ENCODE measurements around the gene OXT. TPM values are rescaled to one million over a fixed set of nuclear protein-coding genes. Genes with fewer than 3 reads are reported as not detected.

The OXT gene
- total and polyA plus RNA-seq, 2 of the 4 experiments (the other 2 are of a cell fraction), result not detected

DNA sequence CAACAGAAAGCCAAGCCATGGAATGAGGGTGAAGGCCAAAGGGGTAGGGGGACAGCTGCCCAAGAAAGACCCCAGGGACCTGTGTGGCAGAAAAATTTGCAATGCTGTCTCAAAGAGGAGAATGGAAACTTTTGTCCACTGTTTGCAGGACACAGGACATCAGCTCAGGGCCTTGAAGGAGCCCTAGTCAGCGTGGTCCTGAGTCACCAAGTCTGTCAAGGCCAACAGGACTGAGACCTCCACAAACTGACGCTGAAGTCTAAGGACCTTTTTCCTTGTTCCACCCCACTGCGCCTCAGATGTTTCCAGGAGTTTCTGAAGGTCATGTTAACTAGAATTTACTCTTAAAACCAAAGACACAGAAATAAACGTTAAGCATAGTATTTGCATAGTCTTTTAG lies 44.9 kb downstream of the OXT start:
- Histone ChIP-seq H2AK5ac (ENCODE audit: low read depth, low read length) (no peak overlapping the region), H4K91ac (ENCODE audit: insufficient read depth, low read depth, low read length) (no peak overlapping the region), H3K56ac (ENCODE audit: extremely low read depth, insufficient read depth, low read length) (no peak overlapping the region), H4K5ac (ENCODE audit: low read depth, low read length) (no peak overlapping the region), H3K9me3 (ENCODE audit: control insufficient read depth, insufficient read depth, low read length) (no peaks in the 10 kb centered on the region), H3K27ac (ENCODE audit: insufficient read depth, low read length) (no peak overlapping the region), H2BK20ac (ENCODE audit: low read depth, low read length) (no peak overlapping the region), H3K23ac (ENCODE audit: low read depth, low read length) (no peak overlapping the region), H2BK15ac (ENCODE audit: low read depth, low read length) (no peak overlapping the region), H3K4me3 (ENCODE audit: insufficient read depth, low read depth, low read length) (no peak overlapping the region), H3K9ac (ENCODE audit: low read depth, low read length) (no peak overlapping the region), H3K27me3 (ENCODE audit: control insufficient read depth, insufficient read depth, low read length) (no peaks in the 10 kb centered on the region), H4K8ac (ENCODE audit: low read depth in 2 of 2, low read length in 2 of 2) (no peak overlapping the region), H3K4me1 (ENCODE audit: control insufficient read depth, insufficient read depth, low read length) (no peaks in the 10 kb centered on the region), H3K36me3 (ENCODE audit: control insufficient read depth, insufficient read depth, low read length) (peaks cover 12% of the 10 kb centered on the region), H2AFZ (replicated peaks; ENCODE audit: low read length, poor library complexity) (no peak overlapping the region), H3K4ac (ENCODE audit: low read depth, low read length) (no peak overlapping the region), H2BK5ac (ENCODE audit: low read depth, low read length, poor library complexity, severe bottlenecking) (no peak overlapping the region), H4K20me1 (ENCODE audit: insufficient read depth, low read length) (peaks cover 9% of the 10 kb centered on the region), H3K4me2 (ENCODE audit: low read depth, low read length) (no peak overlapping the region), H3K79me1 (ENCODE audit: low read depth in 1 of 2, low read length in 2 of 2) (peaks cover 0 to 20% of the 10 kb centered on the region in 2 experiments; a peak in 2 of 4 replicates), H3K9me1 (ENCODE audit: insufficient read depth, low read length) (peaks cover 9% of the 10 kb centered on the region), H3K18ac (ENCODE audit: low read depth, low read length) (no peak overlapping the region), H3K14ac (replicated peaks; ENCODE audit: low read depth, low read length) (no peak overlapping the region), H2BK120ac (ENCODE audit: low read depth, low read length) (no peak overlapping the region), H2AK9ac (replicated peaks; ENCODE audit: low read depth, low read length, poor library complexity) (peak overlapping the region; percentile 3)
- CTCF ChIA-PET, result interaction anchor here (2.7 kb wide), 1 partner anchor 63 kb away, joined by 7 read pairs; no protein-coding TSS in a partner anchor
- no peak for TF ChIP-seq MXI1 (IDR thresholded peaks at IDR 0.05; ENCODE audit: borderline replicate concordance, low read depth, low read length)
- no peak for TF ChIP-seq CHD1 (IDR thresholded peaks at IDR 0.05; ENCODE audit: low read depth, low read length)
- TF ChIP-seq NFE2L2 (IDR thresholded peaks at IDR 0.05; ENCODE audit: low read depth, low read length), result no peak
- no peak for TF ChIP-seq MAZ (IDR thresholded peaks at IDR 0.05; ENCODE audit: borderline replicate concordance, low read depth, low read length)
- no peak for TF ChIP-seq RFX5 (IDR thresholded peaks at IDR 0.05; ENCODE audit: low read depth, low read length)
- TF ChIP-seq USF2 (IDR thresholded peaks at IDR 0.05; ENCODE audit: low read depth, low read length), result no peak
- no peak for TF ChIP-seq BHLHE40 (IDR thresholded peaks at IDR 0.05; ENCODE audit: low read depth, low read length)
- TF ChIP-seq POLR2A (IDR thresholded peaks at IDR 0.05; ENCODE audit: low read depth, low read length), result no peak
- TF ChIP-seq ELK1 (IDR thresholded peaks at IDR 0.05; ENCODE audit: borderline replicate concordance, low read depth, low read length), result no peak
- TF ChIP-seq RAD21 (IDR thresholded peaks at IDR 0.05; ENCODE audit: low read length), result no peak
- TF ChIP-seq, protein P1, sequence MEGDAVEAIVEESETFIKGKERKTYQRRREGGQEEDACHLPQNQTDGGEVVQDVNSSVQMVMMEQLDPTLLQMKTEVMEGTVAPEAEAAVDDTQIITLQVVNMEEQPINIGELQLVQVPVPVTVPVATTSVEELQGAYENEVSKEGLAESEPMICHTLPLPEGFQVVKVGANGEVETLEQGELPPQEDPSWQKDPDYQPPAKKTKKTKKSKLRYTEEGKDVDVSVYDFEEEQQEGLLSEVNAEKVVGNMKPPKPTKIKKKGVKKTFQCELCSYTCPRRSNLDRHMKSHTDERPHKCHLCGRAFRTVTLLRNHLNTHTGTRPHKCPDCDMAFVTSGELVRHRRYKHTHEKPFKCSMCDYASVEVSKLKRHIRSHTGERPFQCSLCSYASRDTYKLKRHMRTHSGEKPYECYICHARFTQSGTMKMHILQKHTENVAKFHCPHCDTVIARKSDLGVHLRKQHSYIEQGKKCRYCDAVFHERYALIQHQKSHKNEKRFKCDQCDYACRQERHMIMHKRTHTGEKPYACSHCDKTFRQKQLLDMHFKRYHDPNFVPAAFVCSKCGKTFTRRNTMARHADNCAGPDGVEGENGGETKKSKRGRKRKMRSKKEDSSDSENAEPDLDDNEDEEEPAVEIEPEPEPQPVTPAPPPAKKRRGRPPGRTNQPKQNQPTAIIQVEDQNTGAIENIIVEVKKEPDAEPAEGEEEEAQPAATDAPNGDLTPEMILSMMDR (conservative IDR thresholded peaks at IDR 0.05; ENCODE audit: low read depth, low read length), result no peak
- no peak for TF ChIP-seq RCOR1 (IDR thresholded peaks at IDR 0.05; ENCODE audit: insufficient replicate concordance, low read length)
- no peak for TF ChIP-seq MAFK (IDR thresholded peaks at IDR 0.05; ENCODE audit: low read depth, low read length)
- no peak for TF ChIP-seq SMC3 (IDR thresholded peaks at IDR 0.05; ENCODE audit: low read depth, low read length)
- TF ChIP-seq CEBPB (IDR thresholded peaks at IDR 0.05; ENCODE audit: low read depth, low read length), result no peak
- intact Hi-C loops (cut with micrococcal nuclease) (no loop called here), dilution Hi-C loops (cut with HindIII; ENCODE audit: low sequenced_read_pairs, unreplicated experiment) (no loop called here), in situ Hi-C loops (cut with MboI; ENCODE audit: low sequenced_read_pairs) (no loop called here)
- 100% methylated on average over 1 of the region's 4 CpGs; no CpG with 5 or more reads in 1 of the 2 experiments for WGBS, 2 experiments (ENCODE audit: extremely low coverage in 2 of 2, insufficient read length in 1 of 2)
- POLR2A ChIA-PET (ENCODE audit: unreplicated experiment), result no interaction called here
- ATAC-seq (ENCODE audit: low read depth) (no peak), DNase-seq (no peak)
- BruUV-seq (replicated peaks), result no TSS peak

Measured in IMR-90 (cell line).